HEK293T (cell line): ENCODE results near the gene SIAH1.

Experiments used
- ARNT ChIP-seq: fragments of 450-650 bp; IDR thresholded peaks from 2 replicates; pipeline ENCODE4 v1.6.1; 2017; ENCODE audit warnings: mild to moderate bottlenecking
- BHLHE40 ChIP-seq: fragments of 450-650 bp; IDR thresholded peaks from 2 replicates; pipeline ENCODE4 v1.6.1; 2016; ENCODE audit warnings: mild to moderate bottlenecking, moderate library complexity, borderline replicate concordance
- FOXA1 ChIP-seq: fragments of 450-650 bp; IDR thresholded peaks from 2 replicates; pipeline ENCODE4 v1.6.1; 2016; ENCODE audit warnings: mild to moderate bottlenecking
- FOXM1 ChIP-seq: fragments of 450-650 bp; IDR thresholded peaks from 2 replicates; pipeline ENCODE4 v1.6.1; 2017; ENCODE audit warnings: mild to moderate bottlenecking, borderline replicate concordance
- LEF1 ChIP-seq: fragments of 450-650 bp; IDR thresholded peaks from 2 replicates; pipeline ENCODE4 v1.6.1; 2017; ENCODE audit warnings: mild to moderate bottlenecking, borderline replicate concordance
- NFRKB ChIP-seq: fragments of 450-650 bp; IDR thresholded peaks from 2 replicates; pipeline ENCODE4 v1.6.1; 2016; ENCODE audit warnings: mild to moderate bottlenecking, moderate library complexity
- SP1 ChIP-seq: fragments of 450-650 bp; IDR thresholded peaks from 2 replicates; pipeline ENCODE4 v1.6.1; 2017
- SUZ12 ChIP-seq: fragments of 450-650 bp; IDR thresholded peaks from 2 replicates; pipeline ENCODE4 v1.6.1; 2016; ENCODE audit warnings: mild to moderate bottlenecking
- TARDBP ChIP-seq: fragments of 450-650 bp; IDR thresholded peaks from 2 replicates; pipeline ENCODE4 v1.6.1; 2016
- ZNF384 ChIP-seq: fragments of 450-650 bp; IDR thresholded peaks from 2 replicates; pipeline ENCODE4 v1.6.1; 2016

DNA sequence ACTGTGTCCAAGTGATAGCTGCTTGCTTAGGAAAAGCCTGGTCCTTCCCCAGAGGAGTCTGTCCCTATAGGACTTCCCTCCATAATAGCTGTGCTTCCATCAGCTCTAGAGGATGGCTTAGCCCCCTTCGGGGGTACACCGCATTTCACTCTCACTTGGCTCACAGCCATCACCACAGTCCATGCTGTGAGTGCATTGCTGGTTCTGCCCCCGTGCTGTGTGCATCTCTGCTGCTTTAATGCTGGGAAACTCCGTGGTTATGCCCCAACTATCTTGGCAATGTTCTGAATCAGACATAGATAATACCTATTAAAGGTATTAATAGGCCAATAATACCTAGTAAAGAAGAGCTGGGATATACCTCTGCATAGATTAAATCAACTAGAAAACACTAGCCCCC lies 58.3 kb downstream of the SIAH1 start:
- TF ChIP-seq SUZ12 (no peak), TARDBP (no peak), BHLHE40 (no peak), FOXM1 (no peak), ARNT (no peak), LEF1 (no peak), ZNF384 (no peak), SP1 (no peak), FOXA1 (no peak), NFRKB (no peak)
